COLO829 (cell line): ENCODE measurements around the gene MORN4.
"Not testable (repeated sequence)": the region's sequence is repeated elsewhere in the genome, so short reads cannot be mapped to it uniquely, and the experiment has no call there.

Experiments used
- DNase-seq: peaks from one replicate; pipeline ENCODE4 v3.0.0; 2012; ENCODE audit warnings: low spot score

Gene MORN4

DNA sequence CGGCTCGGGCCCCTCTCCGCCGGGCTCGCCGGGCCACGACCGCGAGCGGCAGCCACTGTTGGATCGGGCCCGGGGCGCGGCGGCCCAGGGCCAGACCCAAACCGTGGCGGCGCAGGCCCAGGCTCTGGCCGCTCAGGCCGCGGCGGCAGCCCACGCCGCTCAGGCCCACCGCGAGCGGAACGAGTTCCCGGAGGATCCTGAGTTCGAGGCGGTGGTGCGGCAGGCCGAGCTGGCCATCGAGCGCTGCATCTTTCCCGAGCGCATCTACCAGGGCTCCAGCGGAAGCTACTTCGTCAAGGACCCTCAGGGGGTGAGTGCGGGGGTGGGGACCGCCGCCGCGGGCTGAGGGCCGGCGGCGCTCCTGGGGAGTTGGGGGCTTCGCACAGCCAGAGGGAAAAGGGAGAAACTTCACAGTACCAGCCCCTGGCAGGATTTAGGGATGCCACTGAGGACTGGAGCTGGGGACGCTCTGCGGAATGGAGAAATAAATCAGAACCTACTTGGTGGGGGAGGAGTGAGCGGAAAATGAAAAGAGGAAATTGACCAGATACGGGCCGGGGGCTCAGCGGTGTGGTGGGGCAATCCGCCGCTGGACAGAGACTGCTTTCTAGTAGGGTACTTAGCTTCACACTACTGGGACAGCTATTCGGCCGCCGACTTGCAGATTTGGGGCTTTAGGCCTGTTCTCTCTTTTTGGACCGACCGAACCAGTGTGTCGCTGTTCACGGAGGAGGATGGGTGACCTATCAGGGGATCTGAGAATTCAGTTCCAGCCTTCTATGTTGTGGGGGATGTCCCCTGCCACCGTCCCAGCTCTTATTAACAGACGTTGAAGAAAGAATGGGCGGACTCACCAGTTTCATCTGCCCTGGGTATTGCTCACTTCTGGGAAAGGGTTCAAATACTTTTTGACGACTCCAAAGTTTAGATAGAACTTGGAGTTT is 7.8 kb upstream of the MORN4 start:
- no peak for DNase-seq

DNA sequence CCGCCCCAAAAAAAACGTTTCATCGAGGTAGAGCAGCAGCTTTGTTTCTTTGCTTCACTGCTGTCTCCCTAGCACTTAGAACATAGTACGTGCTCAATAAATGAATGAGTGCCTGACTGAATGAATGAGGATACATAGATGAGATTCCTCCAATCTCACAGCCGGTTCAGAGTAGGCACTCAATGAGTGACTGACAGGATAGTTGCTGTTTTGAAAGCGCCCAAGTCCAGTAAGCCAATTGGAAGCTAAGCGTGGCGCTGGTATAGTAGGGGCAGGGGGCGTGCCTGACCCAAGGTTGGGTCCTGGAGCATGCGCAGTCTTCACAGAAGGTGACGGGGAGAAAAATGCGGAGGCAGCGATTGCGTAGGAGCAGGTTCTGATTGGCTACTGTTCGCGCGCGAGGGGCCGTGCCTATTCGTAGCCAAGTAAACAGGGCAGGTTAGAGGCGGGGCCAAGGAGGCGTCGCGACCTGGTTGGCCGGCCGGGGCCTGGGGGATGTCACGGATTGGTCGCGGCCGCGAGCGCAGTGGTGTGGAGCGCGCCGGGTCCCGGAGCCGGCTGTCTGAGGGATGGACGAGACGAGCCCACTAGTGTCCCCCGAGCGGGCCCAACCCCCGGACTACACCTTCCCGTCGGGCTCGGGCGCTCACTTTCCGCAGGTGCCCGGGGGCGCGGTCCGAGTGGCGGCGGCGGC is 7.0 kb upstream of the MORN4 start, which contains the start of gene PI4K2A:
PI4K2A (plus strand) TSS at position 498 of the 694 bp plus-strand sequence; CDS start at position 570, 72 bp downstream.
- DNase-seq, result peak; percentile 94

DNA sequence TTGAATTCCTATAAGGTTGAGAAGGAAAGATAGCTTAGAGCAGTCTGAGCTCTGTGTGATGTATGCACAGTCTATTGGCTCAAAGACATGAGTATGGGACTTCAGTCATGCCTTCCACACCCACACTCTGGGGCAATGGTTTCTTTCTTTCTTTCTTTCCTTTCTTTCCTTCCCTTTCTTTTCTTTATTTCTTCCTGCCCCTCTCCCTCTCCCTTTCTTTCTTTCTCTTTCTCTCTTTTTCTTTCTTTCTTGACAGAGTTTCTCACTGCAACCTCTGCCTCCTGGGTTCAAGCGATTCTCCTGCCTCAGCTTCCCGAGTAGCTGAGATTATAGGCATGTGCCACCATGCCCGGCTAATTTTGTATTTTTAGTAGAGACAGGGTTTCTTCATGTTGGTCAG is 5.8 kb upstream of the MORN4 start:
- not testable (repeated sequence) for DNase-seq

DNA sequence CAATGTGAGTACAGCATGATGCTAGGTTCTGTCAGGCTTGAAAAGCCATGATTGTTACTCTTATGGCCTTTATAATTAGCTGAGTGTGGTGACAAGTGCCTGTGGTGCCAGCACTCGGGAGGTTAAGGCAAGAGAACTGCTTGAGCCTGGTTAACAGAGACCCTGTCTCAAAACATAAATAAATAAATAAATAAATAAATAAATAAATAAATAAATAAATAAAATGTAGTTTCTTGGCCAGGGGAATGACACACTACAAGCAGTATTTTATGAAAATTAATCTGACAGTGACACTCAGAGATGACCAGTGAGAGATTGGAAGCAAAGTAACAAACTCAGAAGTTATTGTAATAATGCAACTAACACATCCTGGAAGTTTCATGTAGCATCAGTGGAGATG is 2.3 kb upstream of the MORN4 start:
- DNase-seq, result no peak

DNA sequence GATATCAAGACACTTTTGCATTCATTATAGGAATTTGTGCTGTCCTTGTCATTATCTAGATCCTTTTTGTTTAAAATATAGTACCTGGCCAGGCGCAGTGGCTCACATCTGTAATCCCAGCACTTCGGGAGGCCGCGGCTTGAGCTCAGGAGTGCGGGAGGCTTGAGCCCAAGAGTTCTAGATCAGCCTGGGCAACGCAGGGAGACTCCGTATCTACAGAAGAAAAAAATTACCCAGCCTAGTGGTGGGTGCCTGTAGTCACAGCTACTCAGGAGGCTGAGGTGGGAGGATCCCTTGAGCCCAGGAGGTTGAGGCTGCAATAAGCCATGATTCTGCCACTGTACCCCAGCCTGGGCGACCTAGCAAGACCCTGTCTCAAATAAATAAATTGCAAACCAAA is 621 bp upstream of the MORN4 start:
- no peak for DNase-seq

DNA sequence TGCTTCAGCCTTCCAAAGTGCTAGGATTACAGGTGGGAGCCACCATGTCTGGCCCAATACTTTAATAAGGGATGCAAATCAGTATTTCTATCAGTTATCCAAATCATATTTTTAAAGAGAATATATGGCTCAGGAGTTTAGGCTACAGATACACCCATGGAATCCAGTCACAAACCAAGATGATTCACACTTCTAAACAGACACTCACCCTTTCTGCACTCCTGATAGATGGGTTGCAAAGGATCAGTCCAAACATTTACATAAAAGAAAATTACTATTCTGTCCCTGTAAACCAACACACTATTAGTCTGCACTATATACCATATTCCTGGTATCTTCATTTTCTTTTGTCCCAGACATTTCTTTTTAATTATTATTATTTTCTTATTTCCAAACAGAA is 2.2 kb downstream of the MORN4 start:
- no peak for DNase-seq

DNA sequence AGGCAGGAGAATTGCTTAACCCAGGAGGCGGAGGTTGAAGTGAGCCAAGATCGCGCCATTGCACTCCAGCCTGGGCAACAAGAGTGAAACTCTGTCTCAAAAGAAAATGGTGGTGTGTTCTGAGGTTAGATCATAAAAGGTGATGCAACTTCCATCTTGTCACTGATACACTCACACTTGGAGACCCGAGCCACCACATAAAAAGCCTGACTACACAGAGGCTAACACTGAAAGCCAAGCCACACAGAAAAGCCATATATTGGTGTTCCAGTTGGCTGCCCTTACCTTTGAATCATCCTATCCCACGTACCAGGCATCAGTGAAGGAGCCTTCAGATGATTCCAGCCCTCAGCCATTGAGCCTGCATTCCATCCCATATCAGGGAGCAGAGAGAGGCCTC is 4.0 kb downstream of the MORN4 start:
- no peak for DNase-seq

DNA sequence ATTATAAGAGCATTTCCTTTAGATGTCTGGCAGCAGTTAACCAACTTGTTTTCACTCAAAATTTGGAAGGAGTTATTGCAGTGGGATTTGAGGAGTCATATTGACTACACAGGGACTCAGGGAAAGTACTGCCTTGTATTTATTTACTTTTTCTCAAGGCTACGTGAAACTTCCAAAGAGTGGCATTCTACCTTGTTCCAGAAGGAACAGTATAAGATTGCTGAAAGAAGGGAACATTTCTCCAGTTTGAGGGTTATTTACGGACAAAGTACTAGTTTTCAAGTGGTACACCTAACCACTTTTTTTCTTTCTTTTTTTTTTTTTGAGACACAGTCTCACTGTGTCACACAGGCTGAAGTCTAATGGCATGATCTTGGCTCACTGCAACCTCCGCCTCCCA is 5.1 kb downstream of the MORN4 start:
- no peak for DNase-seq

DNA sequence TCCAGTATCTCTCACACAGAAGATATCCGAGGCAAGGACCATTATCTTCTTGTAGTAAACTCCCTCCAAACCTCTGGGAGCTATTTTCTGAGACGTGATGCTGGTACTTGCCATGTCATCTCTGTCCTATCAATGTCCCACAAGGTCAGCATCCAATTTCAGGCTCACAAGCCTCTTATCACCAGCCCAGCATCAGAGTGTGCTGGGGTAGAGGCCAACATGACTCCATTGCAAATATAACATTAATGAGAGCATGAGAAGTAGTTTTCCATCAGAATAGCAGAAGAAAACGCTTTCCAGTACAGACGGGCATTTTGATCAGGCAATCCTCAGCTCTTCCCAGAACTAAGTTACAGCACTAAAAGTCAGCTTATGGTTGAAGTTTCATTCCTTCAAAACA is 5.6 kb downstream of the MORN4 start:
- DNase-seq, result no peak

DNA sequence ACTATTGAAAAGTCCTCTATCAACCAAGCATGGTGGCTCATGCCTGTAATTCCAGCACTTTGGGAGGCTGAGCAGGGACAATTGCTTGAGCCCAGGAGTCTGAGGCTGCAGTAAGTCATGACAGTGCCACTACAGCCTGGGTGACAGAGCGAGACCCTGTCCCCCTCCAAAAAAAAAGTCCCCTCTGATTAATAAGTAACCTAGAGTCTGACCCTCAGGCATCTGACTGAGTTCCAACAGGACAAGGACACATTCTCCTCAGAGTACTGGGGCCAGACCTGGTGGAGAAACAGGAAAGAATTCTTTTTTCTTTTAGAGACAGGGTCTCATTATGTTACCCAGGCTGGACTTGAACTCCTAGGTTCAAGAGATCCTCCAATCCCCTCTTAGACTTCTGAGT is 10.0 kb downstream of the MORN4 start:
- DNase-seq, result no peak

DNA sequence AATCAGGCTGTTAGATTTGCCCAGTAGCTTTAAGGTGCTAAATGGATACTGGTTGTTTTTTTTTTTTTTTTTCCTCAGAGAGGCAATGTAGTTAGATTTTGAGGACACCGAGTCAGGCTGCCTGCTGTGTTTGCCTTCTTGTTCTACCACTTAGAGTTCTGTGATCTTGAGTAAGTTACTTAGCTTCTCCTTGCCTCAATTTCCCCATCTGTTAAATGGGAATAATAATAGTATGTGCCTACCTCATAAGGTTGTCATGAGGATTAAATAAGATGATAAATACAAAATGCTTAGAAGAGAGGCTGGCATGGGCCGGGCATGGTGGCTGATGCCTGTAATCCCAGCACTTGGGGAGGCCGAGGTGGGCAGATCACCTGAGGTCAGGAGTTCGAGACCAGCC is 14.6 kb downstream of the MORN4 start:
- DNase-seq, result no peak

DNA sequence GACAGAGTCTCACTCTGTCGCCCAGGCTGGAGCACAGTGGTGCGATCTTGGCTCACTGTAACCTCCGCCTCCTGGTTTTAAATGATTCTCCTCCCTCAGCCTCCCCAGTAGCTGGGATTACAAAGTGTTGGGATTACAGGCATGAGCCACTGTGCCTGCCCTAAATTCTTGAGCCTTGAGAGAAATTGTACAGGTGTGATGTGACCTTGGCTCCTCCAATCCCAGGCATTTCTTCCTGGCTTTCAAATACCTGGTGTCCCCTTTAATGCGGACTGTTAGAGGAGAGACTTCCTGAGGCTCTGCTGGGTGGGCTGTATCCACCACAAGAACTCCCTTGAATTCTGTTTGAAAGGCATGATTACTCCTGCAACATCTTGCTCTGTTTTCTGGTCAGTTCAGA is 15.0 kb downstream of the MORN4 start:
- no peak for DNase-seq

DNA sequence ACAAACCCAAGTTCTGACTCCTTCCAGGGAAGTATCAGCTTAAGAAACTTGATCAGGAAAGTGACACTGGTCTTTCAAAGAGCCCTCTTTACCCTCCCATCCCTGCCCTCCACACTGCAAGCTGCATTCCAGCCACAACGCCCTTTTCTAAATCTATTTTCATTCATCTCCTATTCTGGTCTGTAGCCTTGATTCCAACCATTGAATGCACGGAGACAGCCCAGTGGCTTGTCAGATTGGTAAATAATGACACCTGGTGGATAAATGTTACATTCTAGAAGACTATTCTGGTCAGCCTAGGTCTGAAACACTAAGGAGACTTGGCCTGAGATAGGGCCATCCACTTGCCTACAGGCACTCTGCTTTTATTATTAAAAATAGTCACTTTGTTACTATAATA is 20.9 kb downstream of the MORN4 start:
- peak; percentile 81 for DNase-seq

DNA sequence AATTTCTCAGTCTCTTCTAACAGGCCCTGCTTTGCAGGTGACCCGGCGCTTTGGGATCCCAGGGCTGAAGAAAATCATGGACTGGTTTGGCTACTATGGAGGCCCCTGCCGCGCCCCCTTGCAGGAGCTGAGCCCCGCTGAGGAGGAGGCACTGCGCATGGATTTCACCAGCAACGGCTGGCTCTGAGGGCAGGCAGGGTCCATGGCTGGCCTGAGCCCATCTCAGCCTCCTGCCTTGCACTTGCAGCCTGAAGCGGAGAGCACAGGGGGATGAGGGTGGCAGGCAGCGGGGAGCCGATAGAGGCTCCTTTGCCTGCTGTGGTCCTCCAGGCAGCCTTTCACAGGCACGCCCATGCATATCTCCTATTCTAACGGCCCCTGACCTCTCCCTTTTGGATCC is 21.8 kb downstream of the MORN4 start:
- no peak for DNase-seq

DNA sequence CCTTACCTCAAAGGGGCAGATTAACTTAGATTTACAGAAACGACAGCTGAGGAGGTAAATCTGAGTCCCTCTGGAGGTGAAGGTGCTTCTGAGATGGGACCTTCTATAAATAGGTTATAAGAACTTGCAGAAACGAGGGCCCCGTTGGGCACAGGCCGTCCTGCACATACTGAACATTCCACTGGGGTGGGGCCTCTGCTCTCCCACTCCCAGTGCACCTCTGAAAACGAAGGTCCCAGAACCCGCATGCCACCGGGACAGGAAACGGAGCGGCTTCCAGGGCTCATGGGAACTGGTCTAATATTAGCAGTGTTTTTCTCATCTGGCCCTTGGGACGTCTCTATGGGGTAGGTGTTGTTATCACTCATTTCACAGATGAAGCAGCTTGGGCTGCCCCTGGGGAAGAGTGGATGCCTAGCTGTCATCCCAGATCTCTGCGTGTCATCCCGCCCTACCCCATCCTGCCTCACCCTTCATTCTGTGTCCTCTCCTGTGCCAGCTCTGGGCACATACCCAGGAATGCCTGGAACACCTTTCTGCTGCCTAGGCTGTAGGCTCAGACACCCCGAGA is 24.2 kb downstream of the MORN4 start:
- no peak for DNase-seq

DNA sequence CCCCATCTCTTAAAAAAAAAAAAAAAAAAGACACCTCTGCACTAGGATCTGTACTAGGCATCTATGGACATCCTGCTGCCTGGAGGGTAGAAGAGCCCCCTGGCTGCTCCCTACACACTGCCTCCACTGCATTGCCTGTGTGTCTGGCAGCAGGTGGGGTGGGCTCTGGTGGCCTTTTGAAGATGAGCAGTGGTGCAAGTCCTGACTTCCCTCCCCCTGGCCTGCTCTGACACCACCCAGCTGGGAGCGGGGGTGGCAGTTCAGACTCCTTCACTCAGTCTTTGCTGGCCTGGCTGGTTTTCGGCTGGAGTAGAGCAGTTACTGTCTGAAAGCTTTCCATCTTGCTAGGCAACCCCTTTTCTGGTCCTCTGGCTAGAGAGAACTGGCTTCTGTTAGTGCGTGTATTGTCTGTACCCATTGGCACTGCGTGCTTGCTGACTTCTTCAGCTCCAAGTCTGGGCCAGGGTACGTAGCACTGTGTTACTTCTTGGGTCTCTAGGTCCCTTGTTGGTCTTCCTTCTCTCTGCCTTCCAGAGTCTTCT is 26.1 kb downstream of the MORN4 start:
- no peak for DNase-seq

DNA sequence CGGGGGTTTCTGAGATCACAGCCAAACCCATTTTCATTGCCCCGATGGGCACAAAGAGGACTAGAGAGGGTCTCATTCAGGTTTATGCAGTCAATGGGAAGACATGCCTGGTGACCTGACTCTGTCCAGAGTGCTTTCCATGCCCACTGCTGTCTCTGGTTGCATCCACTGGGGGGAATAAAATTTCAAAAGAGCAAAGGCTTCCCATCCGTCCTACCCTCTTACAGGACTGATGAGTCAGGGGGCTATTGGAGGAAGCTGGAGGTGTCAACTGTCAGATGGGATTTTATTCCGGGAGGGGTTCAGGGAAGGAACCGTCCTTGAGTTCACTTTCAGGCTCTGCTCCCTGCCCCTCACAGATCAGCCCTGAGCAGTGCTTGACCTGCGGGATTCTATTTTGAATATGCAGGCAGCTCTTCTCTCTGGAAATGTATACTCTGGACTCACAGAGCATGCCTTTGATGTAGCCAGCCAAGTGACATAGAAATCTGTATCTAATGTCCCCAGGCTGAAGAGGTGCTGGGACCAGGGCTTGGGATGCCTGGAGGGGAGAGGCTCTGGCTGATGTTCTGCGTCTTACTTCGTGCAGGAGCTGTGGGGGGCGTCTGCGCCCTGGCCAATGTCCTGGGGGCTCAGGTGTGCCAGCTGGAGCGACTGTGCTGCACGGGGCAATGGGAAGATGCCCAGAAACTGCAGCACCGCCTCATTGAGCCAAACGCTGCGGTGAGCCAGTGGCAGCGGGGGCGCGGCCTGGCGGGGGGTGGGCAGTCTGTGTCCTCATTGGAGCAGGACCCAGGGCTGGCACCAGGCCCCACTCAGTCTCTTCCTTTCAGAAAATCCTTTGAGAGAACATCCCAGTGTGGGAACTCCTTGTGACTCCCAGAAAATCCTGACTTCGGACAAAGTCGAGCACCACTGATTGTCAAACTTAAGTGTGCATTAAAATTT is 31.8 kb downstream of the MORN4 start:
- DNase-seq, result no peak

DNA sequence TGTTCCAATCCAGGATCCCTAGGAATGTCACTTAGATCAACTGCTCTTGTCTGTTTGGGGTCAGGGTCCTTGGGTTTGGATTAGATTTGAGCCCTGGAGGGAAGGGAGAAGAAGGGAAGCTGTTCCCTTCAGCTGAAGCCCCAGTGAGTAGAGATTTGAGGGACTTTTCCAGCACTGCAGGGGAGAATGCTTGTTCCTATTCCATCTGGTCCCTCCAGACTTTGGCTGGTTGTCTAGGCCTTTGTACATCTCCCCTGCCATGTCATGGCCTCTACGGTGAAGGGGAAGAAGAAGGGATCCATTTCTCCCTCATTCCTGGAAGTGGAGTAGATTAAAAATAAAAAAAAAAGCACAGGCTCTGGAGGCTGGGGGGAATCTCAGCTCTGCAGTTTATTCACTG is 32.7 kb downstream of the MORN4 start:
- no peak for DNase-seq

DNA sequence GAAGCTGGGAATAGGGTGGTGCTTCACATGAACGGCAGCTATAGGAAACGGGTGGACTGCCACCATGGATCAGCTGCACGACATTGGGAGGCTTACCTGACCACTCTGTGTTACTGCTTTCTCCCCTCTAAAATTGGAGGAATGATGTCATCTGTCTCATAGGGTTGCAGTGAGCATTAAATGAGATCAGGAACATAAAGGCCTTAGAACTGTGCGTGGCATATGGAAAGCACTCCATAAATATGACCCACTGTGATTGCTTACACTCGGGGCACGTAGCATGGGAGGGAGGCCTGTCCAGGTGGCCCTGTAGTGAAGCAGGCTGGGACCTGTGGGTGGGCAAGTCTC is 34.1 kb downstream of the MORN4 start:
- DNase-seq, result no peak

DNA sequence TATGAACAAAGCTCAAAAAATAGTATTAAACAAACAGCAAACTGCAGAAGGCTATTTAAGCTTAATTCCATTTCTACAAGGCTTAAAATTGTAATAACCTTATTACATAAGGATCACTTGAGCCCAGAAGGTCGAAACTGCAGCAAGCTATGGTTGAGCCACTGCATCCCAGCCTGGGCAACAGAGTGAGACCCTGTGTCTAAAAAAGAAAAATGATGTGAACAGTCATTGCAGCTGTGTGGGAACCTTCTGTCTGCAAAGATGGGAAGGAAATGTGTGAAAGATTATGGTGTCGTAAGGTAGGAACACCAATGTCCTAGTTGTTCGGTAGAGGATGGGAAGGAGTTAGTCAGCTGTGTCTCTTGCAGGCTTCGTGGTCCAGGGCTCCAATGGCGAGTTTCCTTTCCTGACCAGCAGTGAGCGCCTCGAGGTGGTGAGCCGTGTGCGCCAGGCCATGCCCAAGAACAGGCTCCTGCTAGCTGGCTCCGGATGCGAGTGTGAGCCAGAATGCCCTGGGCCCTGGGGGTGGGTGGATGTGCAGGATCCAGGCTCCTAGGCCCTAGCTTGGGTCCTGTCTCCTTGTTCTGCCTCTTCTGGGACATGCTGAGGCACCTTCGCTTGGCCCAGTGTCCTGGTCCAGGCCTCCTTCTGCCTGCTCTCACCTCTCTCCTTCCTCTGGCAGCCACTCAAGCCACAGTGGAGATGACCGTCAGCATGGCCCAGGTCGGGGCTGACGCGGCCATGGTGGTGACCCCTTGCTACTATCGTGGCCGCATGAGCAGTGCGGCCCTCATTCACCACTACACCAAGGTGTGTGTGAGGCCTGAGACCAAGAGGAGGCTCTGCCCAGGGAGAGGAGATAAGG is 34.7 kb downstream of the MORN4 start:
- no peak for DNase-seq

DNA sequence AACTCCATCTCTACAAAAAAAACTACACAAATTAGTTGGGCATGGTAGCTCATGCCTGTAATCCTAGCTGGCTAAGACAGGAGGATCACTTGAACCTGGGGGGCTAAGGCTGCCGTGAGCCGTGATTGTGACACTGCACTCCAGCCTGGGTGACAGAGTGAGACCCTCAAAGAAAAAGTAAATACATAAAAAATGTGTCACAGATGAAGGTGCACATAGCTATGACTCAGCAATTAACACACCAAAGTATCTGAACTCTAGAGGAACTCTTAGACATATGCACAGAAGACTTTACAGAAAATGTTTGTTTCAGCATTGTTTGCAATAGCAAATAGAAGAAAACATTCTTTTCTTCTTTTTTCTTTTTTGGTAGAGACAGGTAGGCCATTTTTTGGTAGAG is 35.5 kb downstream of the MORN4 start:
- DNase-seq, result no peak
